Renal cortical epithelial cell (primary cell): ENCODE measurements around the gene NUDCD3. TPM values are rescaled to one million over a fixed set of nuclear protein-coding genes. Genes with fewer than 3 reads are reported as not detected.

ENCODE experiments used
- DNase-seq: peaks from one replicate; pipeline ENCODE4 v3.0.0-alpha.2; 2011; ENCODE audit warnings: low read depth
- total RNA-seq: library from RNA; depleted of rRNA; stranded (reverse); fragments of >200 nt; gene quantifications from 2 replicates; pipeline ENCODE4 v1.2.3, GENCODE V29; 2014

The NUDCD3 gene
- total RNA-seq, 1 donor from 2014 or later: 133 TPM

DNA sequence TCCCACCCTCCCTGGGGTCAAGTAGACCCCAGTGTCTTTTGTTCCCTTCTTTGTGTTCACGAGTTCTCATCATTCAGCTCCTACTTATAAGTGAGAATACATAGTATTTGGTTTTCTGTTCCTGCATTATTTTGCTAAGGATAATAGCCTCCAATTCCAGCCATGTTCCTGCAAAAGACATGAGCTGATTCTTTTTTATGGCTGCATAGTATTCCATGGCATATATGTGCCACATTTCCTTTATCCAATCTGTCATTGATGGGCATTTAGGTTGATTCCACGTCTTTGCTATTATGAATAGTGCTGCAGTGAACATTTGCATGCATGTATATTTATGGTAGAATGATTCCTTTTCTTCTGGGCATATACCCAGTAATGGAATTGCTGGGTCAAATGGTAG, 136.8 kb downstream of the NUDCD3 start:
- no peak for DNase-seq

DNA sequence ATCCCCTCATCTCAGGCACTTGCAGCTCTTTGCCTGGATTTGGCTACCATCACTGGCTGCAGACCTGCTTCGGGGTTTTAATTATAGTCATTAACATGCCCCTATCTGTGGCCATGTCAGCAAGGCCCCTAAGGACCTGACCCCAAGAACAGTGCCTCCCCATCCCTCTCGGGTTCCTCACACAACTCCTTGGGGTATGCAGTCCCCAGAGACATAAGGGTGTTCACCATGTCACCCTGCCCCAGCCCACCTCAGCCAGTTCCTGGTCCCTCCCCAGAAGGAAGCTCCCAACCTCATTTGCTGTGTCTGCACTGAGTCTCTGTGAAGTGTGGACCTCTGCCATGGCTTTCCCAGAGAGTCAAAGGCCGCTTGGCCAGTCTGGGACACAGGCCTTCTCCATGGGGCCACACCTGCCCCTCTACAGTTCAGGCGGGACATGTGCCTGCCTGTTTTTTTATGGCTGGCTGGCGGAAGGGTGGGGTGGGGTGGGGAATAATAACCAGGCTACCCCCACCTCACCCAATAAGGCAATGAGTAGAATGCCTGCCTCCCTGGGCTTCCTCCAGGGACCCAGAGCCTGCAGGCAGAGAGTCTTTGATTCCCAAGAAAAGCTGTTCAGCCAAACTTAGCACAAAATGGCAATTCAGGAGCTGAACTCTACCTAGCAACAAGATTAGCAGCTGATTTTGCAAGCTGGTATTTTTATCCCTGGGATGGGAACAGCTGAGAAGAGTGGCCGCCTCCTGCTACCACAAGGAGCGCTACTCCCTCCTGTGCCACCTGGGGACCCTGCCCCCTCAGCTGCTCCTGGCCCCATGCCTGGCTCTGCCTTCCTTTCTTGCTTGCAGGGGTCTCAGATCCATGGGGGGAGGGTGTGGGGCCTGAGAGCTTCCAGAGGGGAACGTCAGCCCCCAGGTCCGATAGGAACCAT, 141.3 kb downstream of the NUDCD3 start:
- no peak for DNase-seq

DNA sequence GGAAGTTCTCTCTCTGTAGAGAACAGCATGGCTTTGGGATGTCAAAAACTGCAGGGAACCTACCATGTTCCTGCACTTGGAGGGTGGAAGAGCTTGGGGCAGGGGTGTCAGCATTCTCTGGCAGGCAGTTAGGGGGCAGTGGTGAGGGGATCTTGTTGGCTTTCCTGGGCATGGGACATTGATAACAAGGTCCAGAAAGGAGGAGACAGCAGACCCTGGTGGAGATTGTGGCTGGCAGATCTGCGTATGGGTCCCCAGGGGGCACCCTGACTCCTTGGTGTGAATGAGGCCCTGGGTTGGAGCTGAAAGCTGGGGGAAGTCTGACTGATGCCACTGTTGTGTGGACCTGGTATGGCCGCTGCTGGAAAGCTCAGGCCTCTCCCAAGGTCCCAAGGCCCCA, 142.2 kb downstream of the NUDCD3 start:
- peak; percentile 16 for DNase-seq

DNA sequence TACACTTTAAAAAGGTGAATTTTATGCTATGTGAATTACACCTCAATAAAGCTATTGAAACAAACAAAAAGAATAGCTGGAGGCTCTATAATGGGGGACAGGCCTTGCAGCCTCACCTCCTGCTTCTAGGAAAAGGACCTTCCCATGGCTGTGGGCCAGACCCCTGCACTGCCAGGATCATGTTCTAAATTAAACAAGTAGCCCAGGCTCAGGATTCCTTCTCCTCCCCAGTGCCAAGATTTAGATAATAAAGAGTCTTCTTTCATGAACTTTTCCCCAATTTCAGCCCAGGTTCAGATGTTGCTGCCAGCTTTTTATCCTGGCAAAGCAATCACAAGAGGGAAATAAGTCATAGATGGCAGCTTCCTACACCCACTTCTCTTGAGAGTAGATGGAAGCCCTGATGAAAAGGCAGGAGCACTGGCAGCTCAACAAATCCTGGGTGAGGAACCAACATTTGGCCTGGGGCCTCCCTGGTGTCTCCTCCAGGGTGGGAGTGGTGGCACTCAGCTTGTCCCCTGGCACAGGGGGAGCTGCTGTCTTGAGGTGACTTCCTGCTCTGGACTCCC, 142.8 kb downstream of the NUDCD3 start:
- no peak for DNase-seq

DNA sequence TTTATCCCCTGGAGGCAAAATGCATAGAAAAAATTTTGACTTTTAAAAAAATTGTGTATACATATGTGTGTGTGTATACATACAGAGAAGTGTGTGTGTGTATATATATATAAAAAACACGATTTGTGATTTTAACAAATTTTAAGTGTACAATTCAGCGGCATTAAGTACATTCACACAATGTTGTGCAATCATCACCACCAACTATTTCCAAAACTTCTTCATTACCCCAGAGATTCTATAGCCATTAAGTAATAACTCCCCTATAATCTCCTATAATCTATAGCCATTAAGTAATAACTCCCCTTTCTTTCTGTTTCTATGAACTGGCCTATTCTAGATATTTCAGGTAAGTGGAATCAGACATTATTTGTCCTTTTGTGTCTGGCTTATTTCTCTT, 144.4 kb downstream of the NUDCD3 start:
- no peak for DNase-seq

DNA sequence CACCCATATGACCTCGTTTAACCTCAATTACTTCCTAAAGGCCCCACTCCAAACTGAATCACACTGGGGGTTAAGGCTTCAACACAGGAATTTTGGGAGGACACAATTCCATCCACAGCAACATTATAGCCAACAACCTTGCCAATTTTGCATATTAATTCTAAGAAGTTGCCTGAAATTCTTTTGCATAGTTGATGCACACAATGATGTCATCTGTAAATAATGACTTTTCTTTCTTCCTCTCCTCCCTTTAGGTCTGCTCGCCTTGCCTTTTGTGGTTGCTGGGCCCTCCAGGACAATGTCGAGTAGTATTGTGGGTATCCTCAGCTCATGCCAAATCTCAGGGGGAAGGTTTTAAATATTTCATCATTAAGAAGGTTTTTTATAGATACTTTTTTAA, 149.1 kb downstream of the NUDCD3 start:
- DNase-seq: no peak

DNA sequence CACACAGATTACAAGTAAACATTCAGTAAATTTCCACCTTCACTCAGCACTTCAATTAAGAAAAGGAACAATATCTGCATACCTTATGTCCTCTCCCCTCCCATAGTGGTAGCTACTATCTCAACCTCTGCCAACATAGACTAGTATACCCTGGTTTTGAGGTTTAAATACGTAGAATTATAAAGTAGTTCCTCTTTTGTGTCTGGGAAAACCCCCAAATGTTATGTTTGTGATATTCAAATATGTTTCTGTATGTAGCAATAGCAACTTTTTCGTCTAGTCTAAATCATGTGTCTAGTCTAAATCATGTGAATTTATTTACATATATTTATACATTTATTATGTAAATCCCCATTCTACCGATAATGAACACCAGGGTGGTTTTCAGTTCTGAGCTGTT, 151.9 kb downstream of the NUDCD3 start:
- DNase-seq: no peak

DNA sequence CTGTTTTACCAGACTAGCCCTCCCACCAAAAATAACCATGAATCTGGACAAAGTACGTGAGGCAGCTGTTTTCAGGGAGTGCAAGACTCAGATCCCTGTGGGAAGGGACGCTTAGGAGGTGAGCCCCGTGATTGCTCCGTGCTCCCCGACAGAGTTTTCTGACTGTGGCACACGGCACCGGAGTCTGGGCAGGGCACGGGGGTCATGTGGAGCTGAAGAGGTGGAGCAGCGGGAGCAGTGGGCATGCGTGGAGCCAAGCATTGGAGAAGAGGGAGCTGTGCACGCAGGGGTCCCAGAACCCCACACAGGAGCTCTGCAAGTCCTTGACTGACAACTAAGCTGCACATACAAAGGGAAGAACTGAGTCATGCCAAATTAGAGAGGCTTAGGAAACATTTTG, 154.0 kb downstream of the NUDCD3 start:
- DNase-seq: no peak

DNA sequence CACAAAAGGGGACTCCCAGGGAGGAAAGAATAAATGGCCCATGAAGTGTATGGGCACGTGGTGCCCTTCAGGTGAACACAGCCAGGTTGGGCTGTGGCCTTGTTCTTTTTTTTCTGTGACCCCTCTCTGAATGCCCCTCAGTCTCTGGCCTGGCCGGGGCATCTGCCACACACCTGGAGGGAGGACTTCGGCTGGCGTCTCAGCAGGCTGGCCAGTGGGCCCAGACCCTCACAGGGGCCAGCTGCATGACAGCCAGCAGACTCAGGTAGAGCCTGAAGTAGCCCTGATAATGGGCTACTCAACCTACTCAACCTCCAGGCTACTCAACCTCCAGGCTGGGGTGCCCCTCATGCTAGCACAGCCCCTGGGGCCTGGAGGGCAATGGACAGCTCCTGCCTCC, 155.3 kb downstream of the NUDCD3 start:
- DNase-seq: no peak

DNA sequence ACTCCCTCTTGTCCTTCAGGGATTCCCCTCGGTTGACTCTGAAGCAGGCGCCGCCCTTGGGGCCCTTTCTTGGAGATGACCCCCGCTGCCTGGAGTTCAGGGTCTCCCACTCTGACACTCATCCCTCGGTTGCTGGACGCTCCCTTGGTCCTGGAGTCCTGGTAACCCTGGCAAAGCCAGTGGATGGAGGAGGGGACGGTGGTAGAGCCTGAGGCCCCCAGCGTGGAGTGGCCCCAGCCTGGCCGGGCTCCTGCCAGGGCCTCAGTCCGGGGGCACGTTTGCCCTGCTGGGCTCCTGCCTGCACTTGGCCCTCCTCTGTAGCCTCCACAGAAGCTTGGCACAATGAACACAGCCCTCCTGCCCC, 155.7 kb downstream of the NUDCD3 start:
- DNase-seq: no peak

DNA sequence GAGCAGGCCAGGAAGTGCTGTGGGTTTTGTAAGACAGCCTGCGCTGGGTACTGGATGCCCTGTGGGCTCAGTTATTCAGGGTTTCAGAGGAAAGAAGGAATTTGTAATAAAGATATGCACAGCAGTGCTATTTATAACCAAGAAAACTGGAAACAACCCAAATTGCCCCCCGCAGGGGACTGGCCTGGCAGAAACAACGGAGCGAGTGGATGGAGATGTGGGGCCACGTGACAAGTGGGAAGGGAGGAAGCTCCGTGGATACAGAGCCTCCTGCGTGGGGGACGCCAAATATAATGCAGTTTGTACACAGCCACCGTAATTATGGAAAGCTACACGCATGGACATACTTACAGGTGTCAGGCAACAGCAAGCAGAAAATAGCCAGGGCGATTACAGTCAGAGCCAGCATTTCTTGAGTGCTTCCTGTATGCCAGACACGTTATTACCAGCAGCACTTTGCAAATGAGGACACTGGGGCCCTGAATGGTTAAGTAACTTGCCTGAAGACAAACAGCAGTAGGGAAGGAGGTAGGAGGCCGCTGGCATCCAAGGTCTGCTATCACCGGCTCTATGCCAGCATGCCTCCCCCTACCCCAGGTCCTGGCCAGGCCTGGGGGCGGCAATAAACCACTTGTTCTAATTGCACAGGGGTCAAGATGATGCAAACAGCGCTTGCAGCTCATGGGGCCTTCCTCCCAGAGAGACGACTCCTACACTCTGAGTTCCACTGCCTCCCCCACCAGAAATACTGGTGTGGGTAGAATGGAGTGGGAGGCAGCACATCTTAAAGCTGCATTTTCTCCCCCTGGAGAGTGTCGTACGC, 156.3 kb downstream of the NUDCD3 start:
- peak; percentile 28 for DNase-seq

DNA sequence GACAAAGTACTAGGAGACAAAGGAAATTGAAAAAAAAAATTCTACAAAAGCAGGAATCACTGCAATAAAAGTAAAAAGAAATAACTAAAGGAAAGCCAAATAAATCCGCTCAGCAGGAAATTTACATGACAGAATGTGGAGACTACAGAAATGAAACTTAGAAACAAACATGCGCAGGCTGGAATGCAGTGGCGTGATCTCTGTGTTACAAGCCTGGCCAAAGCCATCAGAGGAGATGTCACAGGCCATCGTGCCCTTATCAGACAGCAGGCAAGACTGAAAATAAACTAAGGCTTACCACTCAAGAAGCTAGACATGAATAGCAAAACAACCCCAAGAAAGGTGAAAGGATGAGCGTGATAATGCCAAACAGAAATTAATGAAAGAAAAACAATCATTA, 158.8 kb downstream of the NUDCD3 start:
- no peak for DNase-seq

DNA sequence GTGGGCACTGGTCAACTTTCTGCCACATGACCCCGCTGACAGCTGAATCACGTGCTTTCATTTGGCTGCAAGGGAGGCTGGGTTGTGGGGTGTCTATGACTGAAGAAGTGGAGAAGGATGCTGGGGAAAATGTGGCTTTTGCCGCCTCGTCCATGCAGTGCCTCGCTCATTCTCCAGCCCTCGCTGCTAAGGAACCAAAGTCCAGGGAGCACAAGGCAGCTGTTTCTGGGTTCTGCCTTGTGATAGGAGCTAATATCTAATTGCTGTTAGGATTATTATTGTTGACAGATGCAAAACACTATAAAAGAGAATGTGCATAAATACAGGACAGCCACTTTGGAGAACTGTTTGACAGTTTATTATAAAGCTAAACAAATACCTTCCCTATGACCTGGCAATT, 160.1 kb downstream of the NUDCD3 start:
- no peak for DNase-seq

DNA sequence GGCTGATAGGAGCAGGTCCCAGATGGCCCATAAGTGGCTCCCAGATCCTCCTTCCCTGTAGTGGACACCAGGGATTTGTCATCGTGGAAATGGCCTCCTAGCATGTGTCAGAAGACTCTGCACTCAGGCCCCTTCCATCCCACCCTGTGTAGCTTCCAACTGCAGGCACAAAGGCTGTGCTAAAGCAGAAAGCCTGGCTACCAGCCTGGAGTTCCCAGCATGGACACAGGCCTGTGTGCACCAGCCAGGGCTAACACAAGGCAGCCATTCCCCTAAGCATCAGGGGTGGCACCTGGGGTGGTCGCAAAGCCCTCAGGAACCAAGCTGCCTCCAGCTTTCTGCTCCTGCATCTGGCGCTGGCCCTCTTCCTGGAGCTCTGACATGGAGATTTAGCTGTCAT, 160.6 kb downstream of the NUDCD3 start:
- DNase-seq: no peak

Other genes starting within 250 kb of the NUDCD3 start
- 0.20 and 1.6 TPM in 2 replicates for gene CAMK2B, start 165.1 kb downstream of the NUDCD3 start, total RNA-seq
- 0.20 and 0.35 TPM in 2 replicates for gene NPC1L1, start 50.7 kb upstream of the NUDCD3 start, total RNA-seq
- 51.1 and 71.2 TPM in 2 replicates for gene DDX56, start 83.2 kb upstream of the NUDCD3 start, total RNA-seq
- 259 and 304 TPM in 2 replicates for gene TMED4, start 91.6 kb upstream of the NUDCD3 start, total RNA-seq
- gene OGDH, start 116.0 kb upstream of the NUDCD3 start, total RNA-seq: 105 and 157 TPM in 2 replicates